Ammon's horn (tissue), 1 donor: ENCODE data around the gene ATP10B.

Source experiments
- DNase-seq: peaks from one replicate; pipeline ENCODE4 v3.0.0-alpha.2; 2016; ENCODE audit warnings: low spot score

ATP10B gene

DNA sequence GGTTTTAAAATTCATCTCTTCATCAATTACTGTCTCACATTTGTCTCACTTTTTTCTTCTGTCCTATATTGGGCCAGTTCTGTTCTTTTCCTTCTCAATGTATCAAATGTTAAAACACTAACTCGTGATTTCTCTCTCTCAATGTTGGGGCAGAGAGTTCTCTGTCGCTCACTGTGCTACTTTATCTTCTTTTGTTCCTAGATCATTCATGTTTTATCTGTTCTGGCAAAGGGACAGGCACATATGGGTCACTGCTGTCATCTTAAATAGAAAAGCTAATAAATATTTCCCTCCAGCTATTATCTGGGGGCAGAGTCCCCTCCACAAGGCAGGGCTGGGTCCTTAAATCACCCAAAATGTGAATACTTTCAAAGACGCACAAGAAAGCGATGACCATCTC, 216.3 kb downstream of the ATP10B start:
- no peak for DNase-seq

GRCh38 chr5:160635046-160635445, 217.0 kb downstream of the ATP10B start:
- DNase-seq: no peak

GRCh38 chr5:160629003-160629402, 223.0 kb downstream of the ATP10B start:
- DNase-seq: no peak

DNA sequence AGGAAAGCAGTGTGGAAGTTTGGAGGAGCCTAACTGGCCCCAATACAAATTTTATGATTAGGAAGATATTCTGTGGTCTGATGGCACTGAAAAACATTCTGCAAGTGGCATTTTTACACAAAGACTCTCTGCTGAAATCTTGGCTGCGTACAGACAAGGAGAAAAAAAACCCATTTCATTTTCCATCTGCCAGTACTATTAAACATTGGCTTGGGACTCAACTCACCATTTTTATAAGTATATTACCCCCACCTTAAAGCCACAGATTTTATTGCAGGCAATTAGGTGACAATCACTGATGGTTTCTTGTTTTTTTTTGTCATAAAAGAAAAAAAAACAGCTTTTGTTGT, 223.4 kb downstream of the ATP10B start:
- no peak for DNase-seq

GRCh38 chr5:160627921-160628618, 223.9 kb downstream of the ATP10B start:
- no peak for DNase-seq

DNA sequence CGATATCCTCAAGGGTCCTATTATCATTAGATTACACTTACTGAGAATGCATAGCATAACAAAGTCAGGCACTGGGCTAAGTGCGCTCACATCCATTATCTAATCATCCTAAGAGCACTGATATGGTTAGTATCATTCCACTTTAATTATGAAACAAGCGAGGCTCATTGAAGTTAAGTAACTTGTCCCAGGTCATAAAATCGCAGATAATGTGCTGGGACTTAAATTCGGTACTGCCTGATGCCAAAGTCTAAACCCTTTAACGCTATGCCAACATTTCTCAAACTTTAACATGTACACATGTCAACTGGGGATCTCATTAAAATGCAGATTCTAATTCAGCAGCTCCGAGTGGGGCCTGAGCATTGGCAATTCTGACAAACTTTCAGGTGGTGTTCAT, 225.7 kb downstream of the ATP10B start:
- DNase-seq: no peak

DNA sequence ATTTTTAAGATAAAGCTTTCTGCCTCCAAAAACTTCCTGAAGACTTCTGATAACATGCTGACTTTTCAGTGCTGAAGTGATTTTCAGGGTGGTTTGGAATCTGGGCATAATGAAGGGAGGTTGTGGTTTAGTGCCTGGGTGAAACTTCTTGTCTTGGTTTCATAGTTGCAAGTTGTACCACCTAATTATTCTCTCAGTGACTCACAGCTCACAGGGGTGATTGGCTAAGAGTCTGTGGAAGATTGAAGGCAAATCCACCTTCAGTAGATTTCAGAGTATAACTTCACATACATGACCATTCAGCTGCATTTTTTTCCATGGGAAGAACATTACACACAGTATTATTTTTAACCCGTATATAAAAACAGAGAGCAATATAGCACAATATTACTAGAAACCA, 230.5 kb downstream of the ATP10B start:
- DNase-seq: no peak

GRCh38 chr5:160620401-160620800, 231.6 kb downstream of the ATP10B start:
- no peak for DNase-seq

GRCh38 chr5:160619381-160619780, 232.6 kb downstream of the ATP10B start:
- no peak for DNase-seq

DNA sequence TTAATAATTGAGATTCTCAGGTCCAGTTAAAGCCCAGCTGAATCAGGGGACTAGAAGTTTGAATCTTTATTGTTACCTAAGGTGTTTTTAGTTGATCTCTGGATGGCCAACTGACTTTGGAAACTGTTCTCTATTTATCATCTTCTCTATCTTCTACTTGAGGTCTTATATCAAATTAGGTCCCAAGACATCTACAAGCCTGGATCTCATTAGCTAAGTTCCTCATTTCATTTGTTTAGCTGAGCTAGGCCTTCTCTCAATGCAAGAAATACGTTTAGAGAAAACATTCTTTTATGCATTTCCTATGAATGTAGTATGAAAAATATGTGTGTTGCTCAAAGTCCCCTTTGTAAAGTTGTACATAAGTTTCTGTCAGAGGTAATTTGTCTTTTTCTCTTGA, 233.7 kb downstream of the ATP10B start:
- DNase-seq: no peak

GRCh38 chr5:160616712-160617497, 235.1 kb downstream of the ATP10B start:
- no peak for DNase-seq

DNA sequence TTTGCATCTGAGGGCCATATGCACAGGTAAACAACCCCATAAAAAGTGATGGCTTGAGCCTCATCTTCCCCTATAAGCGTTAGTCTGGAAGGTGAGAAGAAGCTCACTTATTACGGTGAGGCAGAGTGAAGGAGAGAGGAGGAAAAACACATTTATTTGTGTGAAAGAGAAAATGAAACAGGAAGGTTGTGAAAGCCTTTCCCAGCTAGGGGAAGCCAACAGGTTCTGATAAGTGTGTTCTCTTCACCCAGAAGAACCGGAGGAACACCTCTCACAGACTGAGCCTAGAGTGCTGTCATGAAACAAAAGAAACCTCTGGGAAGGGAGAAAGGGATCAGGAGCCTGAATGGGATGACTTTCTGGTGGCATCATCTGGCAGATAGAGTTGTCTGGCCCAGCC, 237.9 kb downstream of the ATP10B start:
- no peak for DNase-seq

- DNase-seq: no peak
Measured at GRCh38 chr5:160605266-160605665, 246.7 kb downstream of the ATP10B start.

- DNase-seq: no peak
Measured at GRCh38 chr5:160604484-160604883, 247.5 kb downstream of the ATP10B start.

- no peak for DNase-seq
Measured at GRCh38 chr5:160602744-160603143, 249.3 kb downstream of the ATP10B start.

DNA sequence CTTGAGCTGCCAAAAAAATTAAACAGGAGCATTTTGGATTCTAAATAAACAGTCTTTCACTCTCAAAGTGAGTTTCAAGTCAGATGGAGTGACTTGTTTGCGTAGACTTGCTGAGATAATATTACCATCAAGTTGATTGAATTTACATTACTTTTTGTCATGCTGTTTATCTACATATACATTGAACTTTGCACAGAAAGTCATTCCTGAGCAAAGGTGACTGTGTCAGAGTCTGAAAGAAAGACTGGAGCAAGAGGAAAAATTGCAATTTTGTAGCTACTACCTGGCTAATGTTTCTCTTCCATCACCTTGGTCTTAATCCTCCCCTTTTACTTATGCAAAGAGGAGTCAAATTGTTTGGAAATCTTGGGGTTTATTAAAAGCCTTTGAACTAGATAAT, 251.0 kb downstream of the ATP10B start:
- no peak for DNase-seq

- no peak for DNase-seq
Measured at GRCh38 chr5:160573318-160573717, 278.7 kb downstream of the ATP10B start.

DNA sequence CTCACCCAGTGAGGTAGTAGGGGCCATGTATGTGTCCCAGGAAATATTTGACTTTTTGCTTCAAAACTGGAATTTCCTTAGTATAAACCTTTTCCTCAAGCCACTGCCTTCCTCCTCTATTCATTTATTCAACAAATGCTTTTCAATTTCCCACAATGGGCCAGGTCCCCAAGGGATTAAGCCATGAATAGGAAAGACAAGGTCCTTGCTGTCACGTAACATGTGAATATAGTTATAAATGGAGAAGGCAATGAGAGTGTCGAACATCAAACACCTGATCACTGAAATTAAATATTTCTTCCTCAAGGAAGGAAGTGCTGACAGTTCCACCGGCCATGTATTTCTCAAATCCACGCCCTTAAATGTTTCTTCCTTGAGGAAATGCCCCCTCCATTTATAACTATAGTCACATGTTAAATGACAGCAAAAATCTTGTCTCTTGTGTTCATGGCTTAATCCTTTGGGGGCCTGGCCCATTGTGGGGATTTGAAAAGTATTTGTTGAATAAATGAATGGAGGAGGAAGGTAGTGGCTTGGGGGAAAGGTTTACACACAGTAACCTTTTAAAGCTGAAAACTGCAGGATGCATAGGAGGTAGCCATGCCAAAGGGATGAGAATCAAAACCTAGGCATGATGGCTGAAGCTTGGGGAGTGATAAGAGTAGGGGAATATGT, 284.8 kb downstream of the ATP10B start:
- DNase-seq: no peak

DNA sequence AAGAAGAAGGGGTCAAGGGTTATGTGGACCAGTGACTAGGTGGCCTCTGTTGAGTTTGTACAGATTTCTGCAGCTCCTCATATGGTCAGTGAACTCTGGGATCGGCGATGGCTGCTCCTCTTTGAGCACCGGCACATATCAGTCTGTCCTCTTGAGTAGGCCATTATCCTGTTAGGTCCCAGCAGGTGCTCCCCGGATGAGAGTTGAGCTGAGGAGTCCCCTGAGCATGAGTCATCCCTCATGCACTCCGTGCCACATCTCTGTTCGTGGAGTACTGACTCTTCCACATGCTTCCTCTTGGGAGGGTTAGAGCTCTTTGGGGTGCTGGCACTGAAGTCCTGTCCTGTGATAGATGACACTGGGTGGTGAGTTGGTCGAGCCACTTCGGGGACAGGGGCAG, 286.6 kb downstream of the ATP10B start:
- no peak for DNase-seq

GRCh38 chr5:160556846-160557245, 295.2 kb downstream of the ATP10B start:
- no peak for DNase-seq

- no peak for DNase-seq
Measured at GRCh38 chr5:160555971-160556631, 295.9 kb downstream of the ATP10B start.

GRCh38 chr5:160555581-160555970, 296.4 kb downstream of the ATP10B start:
- no peak for DNase-seq

DNA sequence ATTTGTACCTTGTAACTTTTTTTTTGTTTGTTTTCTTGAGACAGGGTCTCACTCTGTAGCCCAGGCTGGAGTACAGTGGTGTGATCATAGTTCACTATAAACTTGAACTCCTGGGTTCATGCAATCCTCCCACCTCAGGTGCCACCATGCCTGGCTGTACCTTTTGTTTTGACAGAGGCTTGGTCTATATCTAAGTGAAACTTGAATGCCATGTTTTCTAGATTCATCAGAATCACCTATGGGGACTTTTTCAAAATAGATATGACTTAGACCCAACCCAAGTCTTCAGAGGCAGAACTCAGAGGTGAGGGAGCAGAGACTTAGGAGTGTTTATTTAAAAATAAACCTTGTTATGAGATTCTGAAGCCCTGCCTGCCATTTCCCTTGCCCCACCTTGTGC, 301.9 kb downstream of the ATP10B start:
- DNase-seq: no peak
